ENCODE results near the gene MB21D2.

The MB21D2 gene

GRCh38 chr3:192899540-192899982, 18.1 kb downstream of the MB21D2 start:
- H3K27me3 ChIP-seq: no peaks in the 10 kb centered on the region
- no peaks in the 10 kb centered on the region for H3K36me3 ChIP-seq
- no peaks in the 10 kb centered on the region for H3K9me3 ChIP-seq
- no peak overlapping the region for H3K4me3 ChIP-seq (ENCODE audit: low read depth in 1 of 2, low read length in 1 of 2)
- TF ChIP-seq CTCF (IDR thresholded peaks at IDR 0.05): no peak
- no peak overlapping the region for H3K27ac ChIP-seq
- H3K4me1 ChIP-seq (ENCODE audit: control insufficient read depth in 1 of 2, insufficient read depth in 1 of 2, low read depth in 1 of 2, low read length in 1 of 2): no peaks in the 10 kb centered on the region

- no peak for TF ChIP-seq CTCF (IDR thresholded peaks at IDR 0.05)
- H3K4me1 ChIP-seq (ENCODE audit: control insufficient read depth in 1 of 2, insufficient read depth in 1 of 2, low read depth in 1 of 2, low read length in 1 of 2): no peaks in the 10 kb centered on the region
These were observed 20.7 kb downstream of the MB21D2 start for GRCh38 chr3:192897005-192897404.

GRCh38 chr3:192896208-192896607, 21.4 kb downstream of the MB21D2 start:
- Histone ChIP-seq H3K4me3 (ENCODE audit: low read depth in 1 of 2, low read length in 1 of 2) (no peak overlapping the region), H3K9me3 (no peaks in the 10 kb centered on the region), H3K4me1 (ENCODE audit: control insufficient read depth in 1 of 2, insufficient read depth in 1 of 2, low read depth in 1 of 2, low read length in 1 of 2) (no peaks in the 10 kb centered on the region), H3K27me3 (peaks cover 13% of the 10 kb centered on the region), H3K27ac (no peak overlapping the region), H3K36me3 (no peaks in the 10 kb centered on the region)
- TF ChIP-seq CTCF (IDR thresholded peaks at IDR 0.05): no peak

More at GRCh38 chr3:192897005-192897404, 20.7 kb downstream of the MB21D2 start:
- H3K36me3 ChIP-seq: no peaks in the 10 kb centered on the region
- H3K27ac ChIP-seq: no peak overlapping the region
- no peaks in the 10 kb centered on the region for H3K9me3 ChIP-seq
- no peak overlapping the region for H3K4me3 ChIP-seq (ENCODE audit: low read depth in 1 of 2, low read length in 1 of 2)
- peaks cover 13% of the 10 kb centered on the region for H3K27me3 ChIP-seq

- Histone ChIP-seq H3K9me3 (no peaks in the 10 kb centered on the region), H3K27me3 (peaks cover 13% of the 10 kb centered on the region), H3K4me1 (ENCODE audit: control insufficient read depth in 1 of 2, insufficient read depth in 1 of 2, low read depth in 1 of 2, low read length in 1 of 2) (no peaks in the 10 kb centered on the region), H3K27ac (no peak overlapping the region), H3K4me3 (ENCODE audit: low read depth in 1 of 2, low read length in 1 of 2) (no peak overlapping the region), H3K36me3 (no peaks in the 10 kb centered on the region)
- TF ChIP-seq CTCF (IDR thresholded peaks at IDR 0.05): no peak
These were observed 23.0 kb downstream of the MB21D2 start for GRCh38 chr3:192894676-192895075.

- Histone ChIP-seq H3K4me1 (ENCODE audit: control insufficient read depth in 1 of 2, insufficient read depth in 1 of 2, low read depth in 1 of 2, low read length in 1 of 2) (no peaks in the 10 kb centered on the region), H3K4me3 (ENCODE audit: low read depth in 1 of 2, low read length in 1 of 2) (no peak overlapping the region), H3K9me3 (no peaks in the 10 kb centered on the region), H3K27ac (no peak overlapping the region), H3K36me3 (no peaks in the 10 kb centered on the region), H3K27me3 (peaks cover 13% of the 10 kb centered on the region)
- TF ChIP-seq CTCF (IDR thresholded peaks at IDR 0.05): no peak
These were observed 24.5 kb downstream of the MB21D2 start for GRCh38 chr3:192892981-192893700.

Data from neutrophil (primary cell).